Measurements from ENCODE around the gene EPS8L2.

- TF ChIP-seq POLR2A (IDR thresholded peaks at IDR 0.05; ENCODE audit: low read depth, low read length) = no peak
- no peak for TF ChIP-seq POLR2AphosphoS5 (IDR thresholded peaks at IDR 0.05; ENCODE audit: low read depth, low read length)
These were observed 13.1 kb upstream of the EPS8L2 start for GRCh38 chr11:692824-693414.

All from GM12892 (cell line).